KOPT-K1 (cell line): ENCODE data around the gene C1QTNF7.

Source experiments
- H3K27ac ChIP-seq: fragments of 200-600 bp; sonication (generic); 2 replicates; pipeline ENCODE4 v1.5.1; 2016; ENCODE audit warnings: antibody characterized with exemption, mild to moderate bottlenecking, low read depth, low read length; ENCODE audit not compliant: poor library complexity, severe bottlenecking
- H3K36me3 ChIP-seq: fragments of 200-600 bp; sonication (generic); 2 replicates; pipeline ENCODE4 v1.5.1; 2017; ENCODE audit warnings: antibody characterized with exemption, mild to moderate bottlenecking, low read length, moderate library complexity; ENCODE audit not compliant: insufficient read depth
- H3K9me3 ChIP-seq: fragments of 200-600 bp; sonication (generic); 2 replicates; pipeline ENCODE4 v1.5.1; 2017; ENCODE audit warnings: antibody characterized with exemption, low read length, mild to moderate bottlenecking; ENCODE audit not compliant: insufficient read depth, poor library complexity, severe bottlenecking

Gene C1QTNF7

GRCh38 chr4:15402146-15402545, 25.7 kb upstream of the C1QTNF7 start:
- H3K27ac ChIP-seq, result peak overlapping the region; percentile 40
- no peaks in the 10 kb centered on the region for H3K9me3 ChIP-seq
- H3K36me3 ChIP-seq, result no peaks in the 10 kb centered on the region

GRCh38 chr4:15402974-15403373, 24.9 kb upstream of the C1QTNF7 start:
- Histone ChIP-seq H3K36me3 (no peaks in the 10 kb centered on the region), H3K9me3 (no peaks in the 10 kb centered on the region), H3K27ac (no peak overlapping the region)

GRCh38 chr4:15405018-15405417, 22.8 kb upstream of the C1QTNF7 start:
- Histone ChIP-seq H3K27ac (no peak overlapping the region), H3K36me3 (no peaks in the 10 kb centered on the region), H3K9me3 (no peaks in the 10 kb centered on the region)

GRCh38 chr4:15410750-15411149, 17.1 kb upstream of the C1QTNF7 start:
- H3K9me3 ChIP-seq, result no peaks in the 10 kb centered on the region
- peak overlapping the region; percentile 67 for H3K27ac ChIP-seq
- H3K36me3 ChIP-seq, result no peaks in the 10 kb centered on the region

GRCh38 chr4:15412461-15412860, 15.4 kb upstream of the C1QTNF7 start:
- Histone ChIP-seq H3K9me3 (no peaks in the 10 kb centered on the region), H3K27ac (no peak overlapping the region), H3K36me3 (no peaks in the 10 kb centered on the region)

GRCh38 chr4:15413010-15413622, 14.7 kb upstream of the C1QTNF7 start:
- H3K27ac ChIP-seq, result no peak overlapping the region
- H3K36me3 ChIP-seq, result no peaks in the 10 kb centered on the region
- no peaks in the 10 kb centered on the region for H3K9me3 ChIP-seq

- Histone ChIP-seq H3K9me3 (no peaks in the 10 kb centered on the region), H3K27ac (no peak overlapping the region), H3K36me3 (no peaks in the 10 kb centered on the region)
Measured at GRCh38 chr4:15413623-15414019, 14.2 kb upstream of the C1QTNF7 start.

GRCh38 chr4:15414551-15415091, 13.2 kb upstream of the C1QTNF7 start:
- H3K27ac ChIP-seq, result no peak overlapping the region
- H3K9me3 ChIP-seq, result no peaks in the 10 kb centered on the region
- H3K36me3 ChIP-seq, result no peaks in the 10 kb centered on the region

GRCh38 chr4:15416357-15417232, 11.2 kb upstream of the C1QTNF7 start:
- H3K27ac ChIP-seq, result no peak overlapping the region
- no peaks in the 10 kb centered on the region for H3K36me3 ChIP-seq
- H3K9me3 ChIP-seq, result no peaks in the 10 kb centered on the region

GRCh38 chr4:15417233-15417660, 10.6 kb upstream of the C1QTNF7 start:
- Histone ChIP-seq H3K36me3 (no peaks in the 10 kb centered on the region), H3K27ac (no peak overlapping the region), H3K9me3 (no peaks in the 10 kb centered on the region)

GRCh38 chr4:15418956-15419355, 8.9 kb upstream of the C1QTNF7 start:
- H3K36me3 ChIP-seq, result no peaks in the 10 kb centered on the region
- no peak overlapping the region for H3K27ac ChIP-seq
- no peaks in the 10 kb centered on the region for H3K9me3 ChIP-seq

GRCh38 chr4:15420642-15421041, 7.2 kb upstream of the C1QTNF7 start:
- no peak overlapping the region for H3K27ac ChIP-seq
- no peaks in the 10 kb centered on the region for H3K9me3 ChIP-seq

GRCh38 chr4:15423285-15423711, 4.5 kb upstream of the C1QTNF7 start:
- Histone ChIP-seq H3K9me3 (no peaks in the 10 kb centered on the region), H3K36me3 (no peaks in the 10 kb centered on the region), H3K27ac (no peak overlapping the region)

More at GRCh38 chr4:15420642-15421041, 7.2 kb upstream of the C1QTNF7 start:
- no peaks in the 10 kb centered on the region for H3K36me3 ChIP-seq

- no peaks in the 10 kb centered on the region for H3K9me3 ChIP-seq
- no peaks in the 10 kb centered on the region for H3K36me3 ChIP-seq
- no peak overlapping the region for H3K27ac ChIP-seq
Measured at GRCh38 chr4:15425520-15425919, 2.3 kb upstream of the C1QTNF7 start.

GRCh38 chr4:15427161-15427560, 672 bp upstream of the C1QTNF7 start:
- H3K9me3 ChIP-seq, result no peaks in the 10 kb centered on the region
- H3K36me3 ChIP-seq, result no peaks in the 10 kb centered on the region
- H3K27ac ChIP-seq, result no peak overlapping the region
